B cell (primary cell): ENCODE data around the gene MIDN. TPM values are rescaled to one million over a fixed set of nuclear protein-coding genes. Genes with fewer than 3 reads are reported as not detected.

Experiments
- ATAC-seq: fragments of 200-7000 bp; cut with Tn5 transposase; one replicate; pipeline ENCODE4 v1.10.0; 2021; ENCODE audit warnings: low read depth, mild to moderate bottlenecking, moderate number of reproducible peaks, moderate library complexity
- CTCF ChIA-PET: fragments of 350-600 bp; sonication (Branson Sonifier 250); formaldehyde crosslinking; loops from one replicate; lab custom pipeline; 2021; ENCODE audit warnings: antibody characterized with exemption, inconsistent platforms; lab: Charles Lee
- POLR2A ChIA-PET: fragments of 350-600 bp; sonication (Branson Sonifier 250); formaldehyde crosslinking; loops from one replicate; lab custom pipeline; 2021; ENCODE audit warnings: antibody characterized with exemption; lab: Charles Lee
- DNase-seq: peaks from one replicate; pipeline ENCODE4 v3.0.0; 2013
- H2AFZ ChIP-seq: 2 replicates; pipeline ENCODE4 v1.6.1; 2012; ENCODE audit warnings: mild to moderate bottlenecking, low read depth, low read length; ENCODE audit not compliant: insufficient read depth, poor library complexity, severe bottlenecking
- H3K27ac ChIP-seq, 2 donors: 1 replicate in 1 of 2; 2 replicates in 1 of 2; pipeline ENCODE4 v1.5.1; 2012 to 2013; ENCODE audit warnings: low read length in 2 of 2, mild to moderate bottlenecking in 2 of 2, moderate library complexity in 1 of 2
- H3K27me3 ChIP-seq, 4 experiments: fragments of 200-600 bp in 1 of 4; sonication (generic) in 1 of 4; replicated peaks in 1 of 4; 1 replicate in 2 of 4; 2 replicates in 2 of 4; pipeline versions ENCODE4 v1.6.1 to v1.7.0; 2013 to 2016; ENCODE audit warnings: low read length in 3 of 4, mild to moderate bottlenecking in 2 of 4, mixed read lengths in 1 of 4, moderate library complexity in 1 of 4; ENCODE audit not compliant: insufficient read depth in 4 of 4, control insufficient read depth in 3 of 4; ENCODE audit errors: control extremely low read depth in 1 of 4
- H3K36me3 ChIP-seq, 2 experiments: replicated peaks in 1 of 2; 1 replicate in 1 of 2; 2 replicates in 1 of 2; pipeline versions ENCODE4 v1.6.1 to v1.7.1; 2013; ENCODE audit warnings: low read length in 1 of 2; ENCODE audit not compliant: insufficient read depth in 2 of 2, control insufficient read depth in 1 of 2; ENCODE audit errors: control extremely low read depth in 1 of 2, extremely low read depth in 1 of 2
- H3K4me1 ChIP-seq, 2 donors: fragments of 200-600 bp in 1 of 2; sonication (generic) in 1 of 2; 1 replicate in 1 of 2; 2 replicates in 1 of 2; pipeline versions ENCODE4 v1.5.1 to v1.6.1; 2013 to 2017; ENCODE audit warnings: low read length in 2 of 2; ENCODE audit not compliant: control insufficient read depth in 2 of 2, insufficient read depth in 2 of 2
- H3K4me2 ChIP-seq: replicated peaks from 2 replicates; pipeline ENCODE3; 2012; ENCODE audit warnings: mild to moderate bottlenecking, low read depth, low read length; ENCODE audit not compliant: poor library complexity, severe bottlenecking
- H3K4me3 ChIP-seq, 5 experiments: fragments of 200-600 bp in 1 of 5; sonication (generic) in 1 of 5; 1 replicate in 3 of 5; 2 replicates in 2 of 5; pipeline versions ENCODE4 v1.5.1 to v1.7.0; 2011 to 2016; ENCODE audit warnings: low read length in 4 of 5, mild to moderate bottlenecking in 4 of 5, low read depth in 2 of 5, control low read depth in 1 of 5, moderate library complexity in 1 of 5; ENCODE audit not compliant: insufficient read depth in 1 of 5; ENCODE audit errors: control extremely low read depth in 1 of 5, extremely low read depth in 1 of 5
- H3K79me2 ChIP-seq: fragments of 200-600 bp; sonication (generic); one replicate; pipeline ENCODE4 v1.6.0; 2016; ENCODE audit warnings: low read length; ENCODE audit not compliant: control insufficient read depth, insufficient read depth
- H3K9ac ChIP-seq: fragments of 200-600 bp; sonication (generic); 2 replicates; pipeline ENCODE4 v1.6.1; 2017; ENCODE audit warnings: mild to moderate bottlenecking, low read length, moderate library complexity
- H3K9me3 ChIP-seq, 3 donors: one replicate each; pipeline versions ENCODE4 v1.6.1 to v1.7.1; 2013; ENCODE audit warnings: low read length in 2 of 3; ENCODE audit not compliant: control insufficient read depth in 2 of 3, insufficient read depth in 1 of 3; ENCODE audit errors: control extremely low read depth in 1 of 3
- H4K20me1 ChIP-seq: 2 replicates; pipeline ENCODE4 v1.6.0; 2012; ENCODE audit warnings: mild to moderate bottlenecking, low read length; ENCODE audit not compliant: insufficient read depth, control insufficient read depth, poor library complexity, severe bottlenecking
- H3K27ac Mint-ChIP-seq: one replicate; pipeline ENCODE4 v1.8.0; 2021; ENCODE audit warnings: mixed read lengths
- H3K27me3 Mint-ChIP-seq: one replicate; pipeline ENCODE4 v1.8.0; 2021; ENCODE audit warnings: mixed read lengths
- H3K4me1 Mint-ChIP-seq: one replicate; pipeline ENCODE4 v1.8.0; 2021; ENCODE audit warnings: mixed read lengths
- H3K4me3 Mint-ChIP-seq: one replicate; pipeline ENCODE4 v1.8.0; 2021; ENCODE audit warnings: mixed read lengths
- H3K9me3 Mint-ChIP-seq: one replicate; pipeline ENCODE4 v1.8.0; 2022; ENCODE audit warnings: mixed read lengths; ENCODE audit not compliant: insufficient read depth
- CTCF ChIP-seq: fragments of 200-600 bp; IDR thresholded peaks from one replicate; pipeline ENCODE4 v1.8.0; 2022; ENCODE audit warnings: antibody characterized with exemption, mild to moderate bottlenecking
- EZH2 ChIP-seq: IDR thresholded peaks from 2 replicates; pipeline ENCODE4 v1.6.1; 2012; ENCODE audit warnings: borderline replicate concordance, low read depth, mild to moderate bottlenecking, moderate library complexity, low read length; ENCODE audit not compliant: insufficient read depth, poor library complexity, severe bottlenecking
- WGBS: methylation state at CpG from one replicate; pipeline ENCODE4 v1.1.5; 2013; ENCODE audit warnings: missing lambda C conversion rate; ENCODE audit not compliant: insufficient coverage; 5-methylcytosine and 5-hydroxymethylcytosine counted together
- intact Hi-C: fragments of 100-400 bp; cut with micrococcal nuclease; formaldehyde crosslinking; loops from one replicate; pipeline ENCODE4 v1.10.0; 2022
- polyA plus RNA-seq: library from polyadenylated mRNA; depleted of rRNA; stranded (reverse); fragments of >200 nt; gene quantifications from 2 replicates; pipeline ENCODE4 v1.2.3, GENCODE V29; 2012
- total RNA-seq, 2 donors: library from RNA; stranded (reverse); fragments of 120-200 nt in 1 of 2; gene quantifications; 1 replicate in 1 of 2; 2 replicates in 1 of 2; pipeline versions ENCODE4 v1.2.3 to v1.2.4, GENCODE V29; 2013 to 2022

MIDN gene
- total and polyA plus RNA-seq, 2 donors (not counting 1 experiment from before 2014, with no cell fraction given), result 98.5 to 156 TPM

GRCh38 chr19:1283207-1283916 is 35.0 kb downstream of the MIDN start:
- peaks cover 10 to 11% of the 10 kb centered on the region in 2 donors for H3K4me1 ChIP-seq
- DNase-seq (peak; percentile 29), ATAC-seq (no peak)
- peaks cover 26% of the 10 kb centered on the region for H4K20me1 ChIP-seq
- no peak overlapping the region for H3K27ac Mint-ChIP-seq
- peaks cover 0 to 16% of the 10 kb centered on the region in 2 experiments for H3K36me3 ChIP-seq
- H3K4me1 Mint-ChIP-seq, result peaks cover 24% of the 10 kb centered on the region
- peaks cover 16% of the 10 kb centered on the region for H3K79me2 ChIP-seq
- peaks cover 0 to 42% (median 19%) of the 10 kb centered on the region in 4 experiments for H3K27me3 ChIP-seq
- peaks cover 0 to 8% (median 0%) of the 10 kb centered on the region in 3 donors for H3K9me3 ChIP-seq
- H2AFZ ChIP-seq, result no peak overlapping the region
- H3K9me3 Mint-ChIP-seq, result no peaks in the 10 kb centered on the region
- intact Hi-C loops, result no loop called here
- no peak overlapping the region for H3K27ac ChIP-seq
- H3K27me3 Mint-ChIP-seq, result peaks cover 15% of the 10 kb centered on the region
- H3K9ac ChIP-seq, result no peak overlapping the region
- WGBS, result 76% methylated on average over 28 of the region's 29 CpGs
- ChIA-PET POLR2A (interaction anchor here (0.6 kb wide), 2 partner anchors 115 to 174 kb away, joined by 4 to 5 read pairs; no protein-coding TSS in a partner anchor), CTCF (interaction anchor here (1.3 kb wide), 1 partner anchor 39 kb away, joined by 4 read pairs; no protein-coding TSS in a partner anchor)
- TF ChIP-seq CTCF (no peak), EZH2 (no peak)
- no peak overlapping the region for H3K4me3 Mint-ChIP-seq
- no peak overlapping the region for H3K4me2 ChIP-seq
- no peak overlapping the region for H3K4me3 ChIP-seq

- no peak overlapping the region for H3K4me2 ChIP-seq
- WGBS, result 87% methylated on average over 12 of the region's 12 CpGs
- no peak overlapping the region for H3K4me3 ChIP-seq
- ChIA-PET CTCF (interaction anchor here (1.3 kb wide), 1 partner anchor 39 kb away, joined by 4 read pairs; no protein-coding TSS in a partner anchor), POLR2A (no interaction called here)
- intact Hi-C loops, result no loop called here
- peaks cover 13% of the 10 kb centered on the region for H3K79me2 ChIP-seq
- Mint-ChIP-seq H3K9me3 (no peaks in the 10 kb centered on the region), H3K27me3 (peaks cover 17% of the 10 kb centered on the region), H3K4me1 (peaks cover 24% of the 10 kb centered on the region), H3K27ac (no peak overlapping the region), H3K4me3 (no peak overlapping the region)
- H3K9me3 ChIP-seq, result peaks cover 0 to 8% (median 0%) of the 10 kb centered on the region in 3 donors
- TF ChIP-seq EZH2 (no peak), CTCF (no peak)
- no peak for ATAC-seq
- peaks cover 0 to 12% of the 10 kb centered on the region in 2 experiments for H3K36me3 ChIP-seq
- peaks cover 20% of the 10 kb centered on the region for H4K20me1 ChIP-seq
- H3K27ac ChIP-seq, result no peak overlapping the region
- peaks cover 0 to 47% (median 19%) of the 10 kb centered on the region in 4 experiments for H3K27me3 ChIP-seq
- no peak overlapping the region for H2AFZ ChIP-seq
- DNase-seq, result no peak
- peaks cover 10 to 11% of the 10 kb centered on the region in 2 donors for H3K4me1 ChIP-seq
- H3K9ac ChIP-seq, result no peak overlapping the region
Observed at GRCh38 chr19:1283917-1284292, 35.5 kb downstream of the MIDN start.
